ENCODE measurements around the gene AIFM1. TPM values are rescaled to one million over a fixed set of nuclear protein-coding genes. Genes with fewer than 3 reads are reported as not detected.

The AIFM1 gene
- total and polyA plus RNA-seq, 8 donors, result 2.9 to 33.5 (median 26.4) TPM

GRCh38 chrX:130179170-130179569 is 13.5 kb upstream of the AIFM1 start:
- Histone ChIP-seq H3K4me1 (peaks cover 0 to 8% (median 0%) of the 10 kb centered on the region in 4 donors), H3K36me3 (no peaks in the 10 kb centered on the region), H3K27ac (no peak overlapping the region), H3K4me3 (no peak overlapping the region), H3K9me3 (no peaks in the 10 kb centered on the region), H3K27me3 (no peaks in the 10 kb centered on the region)
- DNase-seq, result no peak
- intact Hi-C loops (cut with DNase I; ENCODE audit: low total_unique reads), result no loop called here
- TF ChIP-seq EP300 (IDR thresholded peaks at IDR 0.05) (no peak), POLR2AphosphoS5 (IDR thresholded peaks at IDR 0.05) (no peak)
- 71 to 82% (median 74%) methylated on average over 5 of the region's 5 CpGs for WGBS, 5 donors

- Histone ChIP-seq H3K27ac (no peak overlapping the region), H3K9me3 (peaks cover 0 to 5% (median 0%) of the 10 kb centered on the region in 4 donors), H3K36me3 (no peaks in the 10 kb centered on the region), H3K27me3 (peaks cover 0 to 7% (median 0%) of the 10 kb centered on the region in 3 donors), H3K4me3 (no peak overlapping the region), H3K4me1 (peaks cover 0 to 25% (median 4%) of the 10 kb centered on the region in 4 donors)
- DNase-seq, result no peak
- TF ChIP-seq POLR2A (IDR thresholded peaks at IDR 0.05) (no peak), CTCF (IDR thresholded peaks at IDR 0.05) (no peak), EP300 (IDR thresholded peaks at IDR 0.05) (no peak), POLR2AphosphoS5 (IDR thresholded peaks at IDR 0.05) (no peak)
- intact Hi-C loops (cut with DNase I; ENCODE audit: low total_unique reads), result no loop called here
- 51 to 87% (median 79%) methylated on average over 4 of the region's 4 CpGs for WGBS, 5 donors
Measured at GRCh38 chrX:130176942-130177341, 11.3 kb upstream of the AIFM1 start.

- peaks cover 0 to 11% (median 0%) of the 10 kb centered on the region in 3 donors for H3K27me3 ChIP-seq
- H3K27ac ChIP-seq, result no peak overlapping the region
- peaks cover 0 to 5% (median 0%) of the 10 kb centered on the region in 4 donors for H3K9me3 ChIP-seq
- DNase-seq, result no peak
- intact Hi-C loops (cut with DNase I; ENCODE audit: low total_unique reads), result no loop called here
- TF ChIP-seq EP300 (IDR thresholded peaks at IDR 0.05) (no peak), POLR2AphosphoS5 (IDR thresholded peaks at IDR 0.05) (no peak), CTCF (IDR thresholded peaks at IDR 0.05) (no peak), POLR2A (IDR thresholded peaks at IDR 0.05) (no peak)
- peaks cover 0 to 30% (median 7%) of the 10 kb centered on the region in 4 donors for H3K4me1 ChIP-seq
- no peaks in the 10 kb centered on the region for H3K36me3 ChIP-seq
- H3K4me3 ChIP-seq, result no peak overlapping the region
Measured at GRCh38 chrX:130176354-130176776, 10.7 kb upstream of the AIFM1 start.

GRCh38 chrX:130174937-130175336 is 9.3 kb upstream of the AIFM1 start:
- Histone ChIP-seq H3K36me3 (no peaks in the 10 kb centered on the region), H3K9me3 (peaks cover 0 to 5% (median 0%) of the 10 kb centered on the region in 4 donors), H3K4me3 (no peak overlapping the region), H3K27ac (peak overlapping the region in 2 of 5 donors; percentile 57 to 74), H3K27me3 (peaks cover 0 to 11% (median 0%) of the 10 kb centered on the region in 3 donors), H3K4me1 (peaks cover 0 to 38% (median 13%) of the 10 kb centered on the region in 4 donors)
- intact Hi-C loops (cut with DNase I; ENCODE audit: low total_unique reads), result no loop called here
- 70 to 100% (median 94%) methylated on average over 2 of the region's 2 CpGs for WGBS, 5 donors
- no peak for TF ChIP-seq POLR2A (IDR thresholded peaks at IDR 0.05)
- TF ChIP-seq POLR2AphosphoS5 (IDR thresholded peaks at IDR 0.05), result no peak
- no peak for TF ChIP-seq EP300 (IDR thresholded peaks at IDR 0.05)
- no peak for TF ChIP-seq CTCF (IDR thresholded peaks at IDR 0.05)
- no peak for DNase-seq

- H3K4me3 ChIP-seq, result no peak overlapping the region
- WGBS, 5 donors, result 33 to 48% (median 41%) methylated on average over 10 of the region's 10 CpGs
- DNase-seq, result peak in 1 of 2 donors; percentile 32
Measured at GRCh38 chrX:130174045-130174704, 8.5 kb upstream of the AIFM1 start.

More at GRCh38 chrX:130174045-130174704, 8.5 kb upstream of the AIFM1 start:
- peaks cover 0 to 5% (median 0%) of the 10 kb centered on the region in 4 donors for H3K9me3 ChIP-seq
- intact Hi-C loops (cut with DNase I; ENCODE audit: low total_unique reads), result no loop called here
- H3K27ac ChIP-seq, result peak overlapping the region in 4 of 5 donors; percentile 37 to 74 (median 59)
- peaks cover 0 to 38% (median 13%) of the 10 kb centered on the region in 4 donors for H3K4me1 ChIP-seq
- no peaks in the 10 kb centered on the region for H3K36me3 ChIP-seq
- peaks cover 0 to 11% (median 0%) of the 10 kb centered on the region in 3 donors for H3K27me3 ChIP-seq
- TF ChIP-seq POLR2AphosphoS5 (IDR thresholded peaks at IDR 0.05), result no peak
